Embryonic facial prominence (tissue), 1 donor: ENCODE measurements around the gene POLR2B.
A peak's percentile ranks its signal among the peaks of the same experiment; 100 is the strongest.
"Not testable (repeated sequence)": the region's sequence is repeated elsewhere in the genome, so short reads cannot be mapped to it uniquely, and the experiment has no call there.

ENCODE experiments used
- DNase-seq: peaks from one replicate; pipeline ENCODE4 v3.0.0-alpha.2; 2016; ENCODE audit errors: extremely low spot score

POLR2B gene

GRCh38 chr4:56986952-56987351 lies 8.3 kb downstream of the POLR2B start:
- no peak for DNase-seq

GRCh38 chr4:56990109-56990905 lies 11.6 kb downstream of the POLR2B start:
- DNase-seq, result no peak

- DNase-seq, result peak; percentile 28
These were observed 16.8 kb downstream of the POLR2B start for GRCh38 chr4:56995525-56995924.

- no peak for DNase-seq
These were observed 21.1 kb downstream of the POLR2B start for GRCh38 chr4:56999751-57000150.

GRCh38 chr4:57013543-57014120 lies 34.9 kb downstream of the POLR2B start:
- no peak for DNase-seq

- no peak for DNase-seq
These were observed 40.3 kb downstream of the POLR2B start for GRCh38 chr4:57018980-57019379.

- no peak for DNase-seq
These were observed 41.9 kb downstream of the POLR2B start for GRCh38 chr4:57020467-57021101.

GRCh38 chr4:57023104-57023503 lies 44.4 kb downstream of the POLR2B start:
- DNase-seq, result no peak

- DNase-seq, result no peak
These were observed 55.8 kb downstream of the POLR2B start for GRCh38 chr4:57034520-57034919.

GRCh38 chr4:57037982-57038604 lies 59.4 kb downstream of the POLR2B start:
- DNase-seq, result no peak

- no peak for DNase-seq
These were observed 60.6 kb downstream of the POLR2B start for GRCh38 chr4:57039345-57039744.

GRCh38 chr4:57040510-57040909 lies 61.8 kb downstream of the POLR2B start:
- DNase-seq, result no peak

- DNase-seq, result no peak
These were observed 62.3 kb downstream of the POLR2B start for GRCh38 chr4:57041020-57041419.

GRCh38 chr4:57042711-57043169 lies 64.0 kb downstream of the POLR2B start:
- DNase-seq, result no peak

- peak; percentile 59 for DNase-seq
These were observed 64.9 kb downstream of the POLR2B start for GRCh38 chr4:57043347-57044251.

- peak; percentile 16 for DNase-seq
These were observed 65.6 kb downstream of the POLR2B start for GRCh38 chr4:57044279-57044678.

GRCh38 chr4:57044996-57045395 lies 66.3 kb downstream of the POLR2B start:
- no peak for DNase-seq

GRCh38 chr4:57047046-57047445 lies 68.3 kb downstream of the POLR2B start:
- not testable (repeated sequence) for DNase-seq

- DNase-seq, result no peak
These were observed 70.1 kb downstream of the POLR2B start for GRCh38 chr4:57048590-57049304.

- no peak for DNase-seq
These were observed 72.4 kb downstream of the POLR2B start for GRCh38 chr4:57051095-57051494.

- DNase-seq, result no peak
These were observed 72.8 kb downstream of the POLR2B start for GRCh38 chr4:57051524-57051923.
